AG04450 (cell line): ENCODE measurements around the gene SLC6A19. TPM values are rescaled to one million over a fixed set of nuclear protein-coding genes. Genes with fewer than 3 reads are reported as not detected.

Experiments used
- CTCF ChIA-PET: fragments of 300-600, 350-600 bp; formaldehyde crosslinking; extraction: SDS; loops from one replicate; lab custom pipeline; 2022; ENCODE audit warnings: antibody characterized with exemption, inconsistent platforms; lab: Charles Lee
- POLR2A ChIA-PET: fragments of 350-600 bp; formaldehyde crosslinking; extraction: SDS; loops from one replicate; lab custom pipeline; 2021; ENCODE audit warnings: antibody characterized with exemption, inconsistent platforms; lab: Yijun Ruan, JAX
- DNase-seq: peaks from one replicate; pipeline ENCODE4 v3.0.0-alpha.2; 2011; ENCODE audit warnings: low read depth, low spot score
- H3K27ac ChIP-seq: one replicate; pipeline ENCODE4 v1.5.1; 2012; ENCODE audit warnings: low read depth, low read length, control low read depth
- H3K27me3 ChIP-seq: one replicate; pipeline ENCODE4 v1.6.0; 2012; ENCODE audit warnings: low read length; ENCODE audit not compliant: control insufficient read depth, insufficient read depth
- H3K4me3 ChIP-seq: 2 replicates; pipeline ENCODE4 v1.5.1; 2011; ENCODE audit warnings: mild to moderate bottlenecking, low read depth, low read length, control low read depth
- H3K9me3 ChIP-seq: 2 replicates; pipeline ENCODE4 v1.5.1; 2012; ENCODE audit warnings: low read length; ENCODE audit not compliant: control insufficient read depth, insufficient read depth
- polyA plus RNA-seq: library from polyadenylated mRNA; depleted of rRNA; stranded (reverse); fragments of >200 nt; gene quantifications from 2 replicates; pipeline ENCODE4 v1.2.3, GENCODE V29; 2011
- TF ChIP-seq, protein P1 (sequence below): IDR thresholded peaks from 2 replicates; pipeline ENCODE4 v1.5.1; 2011; ENCODE audit warnings: low read depth, low read length, control low read depth, inconsistent platforms

Gene SLC6A19
- polyA plus RNA-seq, 1 experiment, result not detected

GRCh38 chr5:1216211-1216917 is 15.0 kb downstream of the SLC6A19 start:
- no peak for DNase-seq
- POLR2A ChIA-PET, result no interaction called here
- TF ChIP-seq, protein P1, sequence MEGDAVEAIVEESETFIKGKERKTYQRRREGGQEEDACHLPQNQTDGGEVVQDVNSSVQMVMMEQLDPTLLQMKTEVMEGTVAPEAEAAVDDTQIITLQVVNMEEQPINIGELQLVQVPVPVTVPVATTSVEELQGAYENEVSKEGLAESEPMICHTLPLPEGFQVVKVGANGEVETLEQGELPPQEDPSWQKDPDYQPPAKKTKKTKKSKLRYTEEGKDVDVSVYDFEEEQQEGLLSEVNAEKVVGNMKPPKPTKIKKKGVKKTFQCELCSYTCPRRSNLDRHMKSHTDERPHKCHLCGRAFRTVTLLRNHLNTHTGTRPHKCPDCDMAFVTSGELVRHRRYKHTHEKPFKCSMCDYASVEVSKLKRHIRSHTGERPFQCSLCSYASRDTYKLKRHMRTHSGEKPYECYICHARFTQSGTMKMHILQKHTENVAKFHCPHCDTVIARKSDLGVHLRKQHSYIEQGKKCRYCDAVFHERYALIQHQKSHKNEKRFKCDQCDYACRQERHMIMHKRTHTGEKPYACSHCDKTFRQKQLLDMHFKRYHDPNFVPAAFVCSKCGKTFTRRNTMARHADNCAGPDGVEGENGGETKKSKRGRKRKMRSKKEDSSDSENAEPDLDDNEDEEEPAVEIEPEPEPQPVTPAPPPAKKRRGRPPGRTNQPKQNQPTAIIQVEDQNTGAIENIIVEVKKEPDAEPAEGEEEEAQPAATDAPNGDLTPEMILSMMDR, result no peak
- CTCF ChIA-PET, result no interaction called here
- no peak overlapping the region for H3K27ac ChIP-seq
- H3K9me3 ChIP-seq, result peaks cover 91% of the 10 kb centered on the region
- H3K27me3 ChIP-seq, result peaks cover 2% of the 10 kb centered on the region
- no peak overlapping the region for H3K4me3 ChIP-seq

DNA sequence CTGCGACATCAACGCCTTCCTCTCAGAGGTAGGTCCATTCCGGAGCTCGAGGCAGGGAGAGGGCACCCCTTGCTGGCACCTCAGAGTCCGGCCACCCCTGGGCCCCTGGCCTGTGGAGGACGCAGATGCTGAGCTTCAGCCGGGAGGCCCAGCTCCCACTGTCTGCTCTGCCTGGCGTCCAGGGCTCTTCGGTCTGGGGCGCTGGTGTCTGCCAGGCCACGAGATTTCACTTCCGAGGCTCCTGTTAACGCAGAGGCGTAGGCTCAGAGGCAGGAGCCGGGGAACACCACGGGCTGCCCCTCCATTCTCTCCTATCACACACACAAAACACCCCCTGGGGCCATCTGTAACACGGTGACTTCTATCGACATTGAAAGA is 15.5 kb downstream of the SLC6A19 start:
- H3K27ac ChIP-seq, result no peak overlapping the region
- no peak for DNase-seq
- H3K27me3 ChIP-seq, result peaks cover 2% of the 10 kb centered on the region
- POLR2A ChIA-PET, result no interaction called here
- CTCF ChIA-PET, result no interaction called here
- TF ChIP-seq, protein P1, result no peak
- H3K9me3 ChIP-seq, result peaks cover 91% of the 10 kb centered on the region
- no peak overlapping the region for H3K4me3 ChIP-seq

GRCh38 chr5:1217596-1218206 is 16.3 kb downstream of the SLC6A19 start:
- TF ChIP-seq, protein P1, result no peak
- no peak overlapping the region for H3K4me3 ChIP-seq
- no peak for DNase-seq
- ChIA-PET CTCF (no interaction called here), POLR2A (no interaction called here)
- H3K9me3 ChIP-seq, result peaks cover 88% of the 10 kb centered on the region
- H3K27me3 ChIP-seq, result peaks cover 2% of the 10 kb centered on the region
- no peak overlapping the region for H3K27ac ChIP-seq

DNA sequence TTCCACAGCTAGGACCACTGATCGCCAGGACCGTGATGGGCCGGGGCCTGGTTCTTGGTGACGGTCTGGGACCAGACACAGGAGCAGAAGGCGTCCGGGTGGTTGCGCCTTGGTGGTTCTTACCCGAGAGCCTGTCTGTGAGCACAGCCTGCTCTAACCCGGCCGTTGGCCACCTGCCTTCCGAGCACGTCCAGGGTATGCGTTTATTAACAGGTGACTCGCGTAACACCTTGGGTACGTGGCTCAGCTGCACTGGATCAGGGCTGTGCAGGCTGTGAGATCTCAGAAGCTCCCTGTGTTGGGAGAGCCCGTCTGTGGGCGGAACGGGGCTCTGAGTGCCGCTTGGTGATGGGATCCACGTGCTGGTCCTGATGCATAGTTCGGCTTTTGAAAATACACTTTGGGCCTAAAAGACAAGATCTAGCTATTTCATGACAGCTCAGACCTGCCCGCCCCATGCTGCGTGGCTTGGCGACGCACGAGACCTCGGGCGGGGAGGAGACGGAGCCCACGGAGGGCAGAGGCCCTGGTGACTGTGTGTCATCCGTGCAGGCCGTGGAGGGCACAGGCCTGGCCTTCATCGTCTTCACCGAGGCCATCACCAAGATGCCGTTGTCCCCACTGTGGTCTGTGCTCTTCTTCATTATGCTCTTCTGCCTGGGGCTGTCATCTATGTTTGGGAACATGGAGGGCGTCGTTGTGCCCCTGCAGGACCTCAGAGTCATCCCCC is 17.1 kb downstream of the SLC6A19 start:
- Histone ChIP-seq H3K4me3 (no peak overlapping the region), H3K27me3 (peaks cover 2% of the 10 kb centered on the region), H3K9me3 (peaks cover 91% of the 10 kb centered on the region), H3K27ac (no peak overlapping the region)
- POLR2A ChIA-PET, result no interaction called here
- CTCF ChIA-PET, result no interaction called here
- no peak for DNase-seq
- TF ChIP-seq, protein P1, result no peak
